MV-4-11 (cell line): Measurements from ENCODE around the gene GNA12.
A peak's percentile ranks its signal among the peaks of the same experiment; 100 is the strongest.
"Not testable (repeated sequence)": the region's sequence is repeated elsewhere in the genome, so short reads cannot be mapped to it uniquely, and the experiment has no call there.

Experiments
- DNase-seq: peaks from one replicate; lab custom pipeline; 2025; lab: John Stamatoyannopoulos, UW

GNA12 gene

GRCh38 chr7:2711895-2712675 lies 132.0 kb downstream of the GNA12 start:
- no peak for DNase-seq

- peak; percentile 79 for DNase-seq
These were observed 133.1 kb downstream of the GNA12 start for GRCh38 chr7:2710901-2711551.

- DNase-seq: no peak
These were observed 133.8 kb downstream of the GNA12 start for GRCh38 chr7:2710286-2710655.

GRCh38 chr7:2709553-2710285 lies 134.4 kb downstream of the GNA12 start:
- DNase-seq: peak; percentile 32

GRCh38 chr7:2708547-2709310 lies 135.4 kb downstream of the GNA12 start:
- no peak for DNase-seq

GRCh38 chr7:2708041-2708440 lies 136.1 kb downstream of the GNA12 start:
- DNase-seq: no peak

- DNase-seq: no peak
These were observed 136.6 kb downstream of the GNA12 start for GRCh38 chr7:2707481-2707880.

DNA sequence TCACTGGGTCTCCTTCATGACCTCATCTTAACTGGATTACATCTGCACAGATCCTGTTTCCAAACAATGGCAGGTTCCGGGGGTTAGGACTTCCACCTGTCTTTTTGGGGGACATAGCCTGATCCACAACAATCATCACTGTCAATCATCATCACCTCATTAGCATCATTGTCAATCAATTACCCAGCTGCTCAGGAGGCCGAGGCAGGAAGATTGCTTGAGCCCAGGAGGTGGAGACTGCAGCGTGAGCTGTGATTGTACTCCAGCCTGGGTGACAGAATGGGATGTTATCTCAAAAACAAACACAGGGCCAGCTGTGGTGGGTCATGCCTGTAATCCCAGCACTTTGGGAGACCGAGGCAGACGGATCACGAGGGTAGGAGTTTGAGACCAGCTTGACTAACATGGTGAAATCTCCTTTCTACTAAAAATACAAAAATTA lies 137.4 kb downstream of the GNA12 start:
- DNase-seq: no peak

DNA sequence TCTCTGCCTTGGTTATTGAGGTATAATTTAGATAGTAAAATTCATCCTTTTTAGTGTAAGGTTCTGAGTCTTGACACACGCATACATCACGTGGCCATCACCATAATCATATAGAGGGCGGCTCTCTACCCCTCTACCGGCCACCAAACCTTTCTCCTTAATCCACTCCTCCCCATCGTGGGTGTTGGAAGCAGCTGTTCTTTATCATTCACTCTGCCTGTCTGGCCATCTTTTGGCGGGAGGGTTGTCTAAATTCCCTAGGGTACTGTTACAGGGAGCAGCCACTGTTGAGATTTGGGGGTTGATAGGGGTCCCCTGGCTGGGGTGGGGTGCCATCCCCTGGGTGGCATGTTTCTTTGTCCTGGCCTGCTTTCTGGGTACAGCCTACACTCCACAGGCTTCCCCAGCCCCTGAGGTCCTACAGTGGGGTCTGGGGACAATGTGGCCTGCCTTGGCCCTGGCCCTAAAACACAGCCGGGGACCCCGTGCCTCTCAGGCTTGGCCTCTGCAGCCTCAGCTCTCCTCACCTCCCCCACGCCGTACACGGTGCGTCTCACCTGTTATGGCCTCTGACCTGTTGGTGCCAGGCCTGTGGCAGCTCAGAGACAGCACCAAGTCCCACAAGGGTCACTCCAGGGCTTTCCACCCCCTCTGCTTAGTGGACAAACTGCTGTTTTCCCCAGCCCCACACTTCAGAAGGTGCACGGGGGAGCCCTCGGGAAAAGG lies 138.6 kb downstream of the GNA12 start:
- no peak for DNase-seq

DNA sequence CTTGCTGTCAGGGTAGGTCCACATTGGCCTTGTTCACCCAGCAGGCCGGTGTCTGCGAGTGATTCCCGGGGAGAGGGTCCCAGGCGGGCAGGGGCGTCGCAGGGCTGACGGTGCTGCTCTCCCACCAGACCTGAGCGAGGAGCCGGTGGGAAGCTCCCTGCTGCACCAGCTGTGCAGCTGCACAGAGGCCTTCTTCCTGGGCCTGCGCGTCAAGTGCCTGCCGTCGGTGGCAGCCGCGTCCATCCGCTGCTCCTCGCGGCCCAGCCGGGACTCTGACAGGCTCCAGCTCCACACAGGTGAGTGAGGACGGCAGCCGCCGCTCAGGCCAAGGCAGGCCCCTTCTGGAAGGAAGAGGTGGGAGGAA lies 141.5 kb downstream of the GNA12 start:
- no peak for DNase-seq

DNA sequence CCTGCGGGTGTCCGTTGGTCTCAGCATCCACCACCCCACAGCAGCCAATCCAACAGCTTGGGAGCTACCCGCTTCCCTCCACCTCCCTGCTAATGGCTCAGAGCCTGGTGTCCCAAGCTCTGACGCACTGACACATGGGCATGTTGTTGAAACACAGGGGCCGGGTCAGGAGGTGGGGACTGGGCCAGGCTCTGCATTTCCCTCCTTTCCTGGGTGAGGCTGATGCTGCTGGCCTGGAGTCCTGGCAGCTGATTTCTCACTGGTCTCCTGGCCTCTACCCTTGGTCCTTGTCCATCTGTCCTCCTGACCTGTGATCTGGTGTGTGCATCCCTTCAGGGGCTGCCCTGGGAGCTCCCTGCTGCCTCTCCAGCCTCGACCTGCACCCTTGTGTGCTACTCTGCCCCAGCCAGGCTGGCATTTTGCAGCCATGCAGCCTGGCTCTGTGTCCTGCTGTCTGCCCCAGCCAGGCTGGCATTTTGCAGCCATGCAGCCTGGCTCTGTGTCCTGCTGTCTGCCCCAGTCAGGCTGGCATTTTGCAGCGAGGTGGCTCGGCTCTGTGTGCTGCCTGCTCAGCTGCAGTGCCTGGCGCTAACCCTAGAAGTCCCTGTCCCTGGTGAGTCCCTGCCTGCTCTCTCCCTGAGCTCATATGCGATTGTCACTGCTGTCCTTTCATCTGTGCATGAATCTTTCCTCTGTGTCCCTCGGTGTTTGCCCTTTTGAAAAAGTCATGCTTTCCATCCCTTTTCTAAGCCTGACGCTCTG lies 142.1 kb downstream of the GNA12 start:
- DNase-seq: no peak

GRCh38 chr7:2701424-2701823 lies 142.7 kb downstream of the GNA12 start:
- no peak for DNase-seq

DNA sequence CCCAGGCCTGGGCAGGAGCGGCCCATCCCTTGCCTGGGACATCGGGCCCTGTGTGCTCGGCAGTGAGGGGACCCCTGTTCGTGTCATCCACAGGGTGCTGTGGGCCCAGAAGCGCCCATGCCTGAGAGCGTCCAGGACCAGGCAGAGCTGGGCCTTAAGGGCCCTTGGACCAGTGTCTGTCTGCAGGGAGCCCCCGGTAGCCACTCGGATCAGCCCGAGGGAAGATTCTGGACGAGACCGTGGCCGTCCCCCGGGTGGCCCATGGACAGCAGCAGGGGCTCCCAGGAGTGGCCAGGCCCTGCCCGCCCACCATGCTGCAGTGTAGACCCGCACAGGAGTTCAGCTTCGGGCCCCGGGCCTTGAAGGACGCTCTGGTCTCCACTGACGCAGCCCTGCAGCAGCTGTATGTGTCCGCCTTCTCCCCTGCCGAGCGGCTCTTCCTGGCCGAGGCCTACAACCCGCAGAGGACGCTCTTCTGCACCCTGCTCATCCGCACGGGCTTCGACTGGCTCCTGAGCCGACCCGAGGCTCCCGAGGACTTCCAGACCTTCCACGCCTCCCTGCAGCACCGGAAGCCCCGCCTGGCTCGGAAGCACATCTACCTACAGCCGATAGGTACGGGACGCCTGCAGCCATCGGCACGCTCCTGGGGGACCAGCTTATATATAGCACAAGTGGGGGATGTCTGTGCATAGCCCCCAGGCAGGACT lies 143.8 kb downstream of the GNA12 start:
- no peak for DNase-seq

DNA sequence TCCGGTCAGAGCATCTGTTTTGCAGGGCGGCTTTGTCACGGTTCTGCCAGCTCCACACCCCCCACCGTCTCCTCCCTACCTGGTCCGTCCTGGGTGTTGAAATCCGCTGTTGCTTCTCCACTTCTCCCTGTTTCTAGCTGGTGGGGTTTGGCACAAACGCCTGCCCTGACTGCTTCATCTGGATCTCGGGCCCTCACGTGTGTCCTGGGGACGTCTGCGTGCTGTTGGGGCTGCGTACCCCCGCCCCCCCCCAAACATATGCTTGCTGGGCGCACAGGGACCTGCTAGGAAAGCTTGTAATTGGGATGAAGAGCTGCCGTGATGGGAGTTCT lies 144.9 kb downstream of the GNA12 start:
- DNase-seq: no peak

- peak; percentile 42 for DNase-seq
These were observed 145.4 kb downstream of the GNA12 start for GRCh38 chr7:2698581-2699288.

- DNase-seq: not testable (repeated sequence)
These were observed 150.0 kb downstream of the GNA12 start for GRCh38 chr7:2694122-2694436.

- peak; percentile 25 for DNase-seq
These were observed 150.5 kb downstream of the GNA12 start for GRCh38 chr7:2693420-2694121.

- no peak for DNase-seq
These were observed 151.6 kb downstream of the GNA12 start for GRCh38 chr7:2692543-2692942.

- not testable (repeated sequence) for DNase-seq
These were observed 152.1 kb downstream of the GNA12 start for GRCh38 chr7:2691932-2692439.
